ENCODE measurements around the gene TGFBRAP1.

Gene TGFBRAP1, protein sequence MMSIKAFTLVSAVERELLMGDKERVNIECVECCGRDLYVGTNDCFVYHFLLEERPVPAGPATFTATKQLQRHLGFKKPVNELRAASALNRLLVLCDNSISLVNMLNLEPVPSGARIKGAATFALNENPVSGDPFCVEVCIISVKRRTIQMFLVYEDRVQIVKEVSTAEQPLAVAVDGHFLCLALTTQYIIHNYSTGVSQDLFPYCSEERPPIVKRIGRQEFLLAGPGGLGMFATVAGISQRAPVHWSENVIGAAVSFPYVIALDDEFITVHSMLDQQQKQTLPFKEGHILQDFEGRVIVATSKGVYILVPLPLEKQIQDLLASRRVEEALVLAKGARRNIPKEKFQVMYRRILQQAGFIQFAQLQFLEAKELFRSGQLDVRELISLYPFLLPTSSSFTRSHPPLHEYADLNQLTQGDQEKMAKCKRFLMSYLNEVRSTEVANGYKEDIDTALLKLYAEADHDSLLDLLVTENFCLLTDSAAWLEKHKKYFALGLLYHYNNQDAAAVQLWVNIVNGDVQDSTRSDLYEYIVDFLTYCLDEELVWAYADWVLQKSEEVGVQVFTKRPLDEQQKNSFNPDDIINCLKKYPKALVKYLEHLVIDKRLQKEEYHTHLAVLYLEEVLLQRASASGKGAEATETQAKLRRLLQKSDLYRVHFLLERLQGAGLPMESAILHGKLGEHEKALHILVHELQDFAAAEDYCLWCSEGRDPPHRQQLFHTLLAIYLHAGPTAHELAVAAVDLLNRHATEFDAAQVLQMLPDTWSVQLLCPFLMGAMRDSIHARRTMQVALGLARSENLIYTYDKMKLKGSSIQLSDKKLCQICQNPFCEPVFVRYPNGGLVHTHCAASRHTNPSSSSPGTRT

DNA sequence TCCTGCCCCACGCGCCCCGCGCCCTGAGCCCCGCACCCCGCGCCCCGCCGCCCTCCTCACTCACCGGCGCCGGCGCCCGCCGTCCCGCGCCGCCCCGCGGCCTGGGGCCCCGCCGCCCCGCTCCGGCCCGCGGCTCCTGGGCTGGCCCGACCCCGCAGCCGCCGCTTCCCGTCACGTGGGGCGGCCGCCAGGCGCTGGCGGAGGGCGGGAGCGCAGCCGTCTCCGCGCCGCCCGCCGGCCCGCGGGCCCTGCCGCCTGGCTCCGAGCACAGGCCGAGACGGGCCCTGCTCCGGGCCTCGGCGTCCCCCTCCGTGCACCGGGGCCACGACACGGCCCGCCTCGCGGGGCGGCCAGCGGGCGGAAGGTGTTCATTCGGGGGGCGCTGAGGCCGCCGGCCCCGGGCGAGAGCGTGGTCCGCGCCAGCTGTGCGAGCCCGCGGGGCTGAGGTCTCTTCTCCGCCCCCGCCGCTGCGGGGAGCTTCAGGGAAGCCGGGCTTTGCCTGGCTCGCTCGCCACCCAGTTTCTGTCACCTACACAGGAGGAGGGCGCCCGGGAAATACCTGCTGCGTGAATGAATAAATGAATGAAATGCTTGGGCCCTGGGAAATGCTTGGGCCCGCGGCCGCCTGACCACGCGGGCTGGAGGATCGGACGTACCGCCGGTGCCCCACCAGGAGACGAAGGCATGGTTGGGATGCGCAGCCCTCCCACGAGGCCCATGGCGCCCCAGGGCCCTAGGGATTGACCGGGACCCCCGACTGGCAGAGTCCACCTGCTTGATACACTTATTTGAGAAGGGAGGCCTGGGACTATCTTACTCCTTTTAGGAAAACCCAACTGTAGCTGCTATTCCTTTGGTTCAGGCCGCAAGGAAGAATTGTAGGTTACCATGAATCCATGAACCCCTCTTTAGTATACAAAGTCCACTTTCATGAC, at the start of gene TGFBRAP1:
Gene TGFBRAP1, minus strand, starts transcription at position 175 of the 935 bp plus-strand sequence. CDS start 21,434 bp downstream, outside the sequence.
- peak; percentile 46 for DNase-seq

DNA sequence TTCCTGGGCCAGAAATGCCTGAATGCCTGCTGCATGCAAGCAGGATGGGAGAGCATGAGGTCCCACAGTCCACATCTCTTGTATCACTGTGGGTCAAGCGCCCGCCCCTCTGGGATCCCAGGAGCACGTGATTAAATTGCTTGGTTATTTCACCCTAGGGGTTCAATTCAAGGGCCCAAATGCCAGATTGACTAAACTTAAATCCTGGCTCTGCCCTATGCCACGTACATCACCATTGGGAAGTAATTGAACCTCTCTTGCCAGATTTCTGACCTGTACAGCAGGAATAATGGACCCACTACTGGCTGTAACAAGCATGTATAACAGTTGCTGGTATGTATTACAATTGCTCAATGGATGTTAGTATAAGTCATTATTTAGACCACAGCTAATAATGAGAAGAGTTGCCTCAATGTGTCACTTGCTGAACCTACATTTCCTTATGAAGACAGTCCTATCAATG, 49.4 kb upstream of the TGFBRAP1 start:
- no peak for DNase-seq

DNA sequence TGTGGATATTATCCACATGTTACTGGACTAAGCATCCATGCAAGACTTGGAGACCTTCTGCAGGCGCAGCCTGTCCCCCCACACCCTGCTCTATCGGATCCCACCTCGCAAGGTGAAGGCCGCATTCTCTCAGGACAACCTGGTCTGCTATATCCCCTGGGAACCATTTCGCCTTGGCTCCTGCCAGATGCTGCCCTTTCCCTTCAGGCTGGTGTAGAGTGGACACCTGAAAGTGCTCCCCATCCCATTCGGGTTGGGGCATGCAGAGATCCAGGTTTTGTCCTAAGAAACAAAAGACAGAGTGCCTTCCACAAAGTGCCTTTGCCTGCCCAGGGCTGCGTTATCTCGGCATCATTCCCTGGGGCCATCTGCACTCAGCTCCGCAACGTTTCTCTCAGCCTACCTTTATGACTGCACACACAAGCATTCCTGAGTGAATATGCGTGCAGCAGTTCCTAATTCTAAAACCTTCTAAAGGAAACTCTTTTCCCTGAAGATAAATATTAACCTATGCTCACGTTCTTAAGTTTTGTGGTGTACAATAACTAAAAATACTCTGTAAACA, 48.8 kb upstream of the TGFBRAP1 start:
- DNase-seq = no peak

DNA sequence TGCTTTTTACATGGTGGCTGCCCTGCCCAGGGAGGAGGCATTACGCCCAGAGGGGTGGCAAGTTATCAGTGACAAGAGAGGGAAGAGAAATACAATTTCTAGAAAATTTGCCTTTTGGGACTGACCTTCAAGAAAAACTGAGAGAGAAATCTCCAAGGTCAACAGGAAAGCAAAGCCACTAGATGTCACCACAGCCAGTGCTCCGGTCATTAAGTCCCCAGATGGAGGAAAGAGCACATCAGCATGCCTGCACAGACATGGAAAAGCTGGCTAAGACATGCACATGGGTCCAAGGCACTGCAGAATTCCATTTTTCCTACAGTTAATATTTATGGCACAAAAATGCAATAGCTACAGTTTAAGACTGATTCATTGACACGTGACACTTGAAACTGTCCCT, 48.3 kb upstream of the TGFBRAP1 start:
- no peak for DNase-seq

DNA sequence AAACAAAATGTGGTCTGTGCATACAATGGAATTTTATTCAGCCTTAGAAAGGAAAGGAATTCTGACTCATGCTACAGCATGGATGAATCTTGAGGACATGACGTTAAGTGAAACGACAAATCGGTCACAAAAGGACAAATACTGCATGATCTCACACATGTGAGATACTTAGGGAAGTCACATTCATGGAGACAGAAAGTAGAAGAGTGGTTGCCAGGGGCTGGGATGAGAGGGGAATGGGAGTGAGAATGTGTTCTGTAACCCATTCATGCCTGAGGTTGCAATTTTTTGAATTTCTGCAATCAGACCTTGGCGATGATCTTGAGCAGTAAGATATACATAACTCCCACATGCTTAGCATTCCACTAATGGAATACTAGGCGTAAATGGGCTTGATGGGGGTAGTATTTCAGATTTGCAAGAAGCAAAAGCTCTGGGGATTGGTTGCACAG, 47.3 kb upstream of the TGFBRAP1 start:
- DNase-seq = no peak

DNA sequence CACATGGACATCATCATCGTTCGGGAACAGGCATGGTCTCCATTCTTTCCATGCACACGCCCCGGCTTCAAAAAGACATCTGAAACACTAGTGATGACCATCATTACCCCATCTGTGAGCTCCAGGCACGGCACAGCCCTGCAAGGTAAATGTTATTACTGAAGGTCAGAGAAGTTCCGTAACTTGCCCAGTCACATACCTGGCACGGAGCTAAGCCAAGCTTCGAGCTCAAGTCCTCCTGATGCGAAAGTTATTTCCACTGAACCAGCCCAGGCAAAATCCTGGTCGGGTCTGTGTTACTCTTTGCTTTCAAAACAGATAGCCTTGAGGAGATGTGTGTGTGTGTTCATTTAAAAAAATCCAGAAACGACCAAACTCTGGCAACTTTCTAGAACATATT, 46.5 kb upstream of the TGFBRAP1 start:
- no peak for DNase-seq

DNA sequence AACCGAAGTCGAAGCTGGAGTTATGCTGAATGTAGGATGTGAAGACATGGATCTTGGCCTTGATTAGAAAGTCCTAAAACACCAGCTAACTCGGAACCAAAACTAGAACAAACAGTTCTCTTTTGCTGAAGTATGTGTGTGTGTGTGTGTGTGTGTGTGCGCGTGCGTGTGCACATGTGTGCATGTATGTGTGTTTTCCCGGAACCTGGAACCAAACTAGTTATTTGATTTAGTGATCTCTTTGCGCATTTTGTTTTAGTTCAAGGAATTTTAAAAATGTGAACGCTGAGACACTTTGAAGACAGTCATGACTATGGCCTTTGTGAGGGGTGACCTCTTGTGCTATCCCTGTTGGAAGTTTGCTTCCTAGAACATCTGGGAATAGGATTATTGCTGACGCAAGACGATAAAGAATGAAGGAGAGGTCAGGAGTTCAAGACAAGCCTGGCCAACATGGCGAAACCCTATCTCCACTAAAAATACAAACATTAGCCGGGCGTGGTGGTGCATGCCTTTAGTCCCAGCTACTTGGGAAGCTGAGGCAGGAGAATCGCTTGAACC, 45.5 kb upstream of the TGFBRAP1 start:
- no peak for DNase-seq

DNA sequence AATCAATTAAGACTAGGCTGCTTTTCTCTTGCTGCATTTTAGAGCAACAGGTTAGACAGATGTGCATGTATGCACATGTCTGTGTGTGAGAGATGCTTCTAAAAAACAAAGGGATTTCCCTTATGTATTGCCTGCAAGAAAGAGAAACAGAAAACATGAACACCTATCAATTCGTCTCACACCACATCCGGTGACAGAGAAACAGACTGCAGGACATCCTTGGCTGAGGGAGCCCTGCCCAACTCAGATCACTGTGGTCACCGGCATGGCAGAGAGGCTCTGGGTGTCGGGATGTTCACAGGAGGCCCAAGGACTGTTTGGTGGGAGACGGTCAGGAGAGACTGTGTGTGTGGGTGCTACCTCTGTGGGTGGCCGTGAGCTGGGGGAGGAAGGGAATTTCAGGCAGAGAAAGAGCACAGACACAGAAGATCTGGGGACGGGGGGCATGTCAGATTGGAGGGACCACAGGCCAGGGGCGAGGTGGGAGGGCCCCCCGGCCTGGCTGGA, 44.4 kb upstream of the TGFBRAP1 start:
- no peak for DNase-seq

DNA sequence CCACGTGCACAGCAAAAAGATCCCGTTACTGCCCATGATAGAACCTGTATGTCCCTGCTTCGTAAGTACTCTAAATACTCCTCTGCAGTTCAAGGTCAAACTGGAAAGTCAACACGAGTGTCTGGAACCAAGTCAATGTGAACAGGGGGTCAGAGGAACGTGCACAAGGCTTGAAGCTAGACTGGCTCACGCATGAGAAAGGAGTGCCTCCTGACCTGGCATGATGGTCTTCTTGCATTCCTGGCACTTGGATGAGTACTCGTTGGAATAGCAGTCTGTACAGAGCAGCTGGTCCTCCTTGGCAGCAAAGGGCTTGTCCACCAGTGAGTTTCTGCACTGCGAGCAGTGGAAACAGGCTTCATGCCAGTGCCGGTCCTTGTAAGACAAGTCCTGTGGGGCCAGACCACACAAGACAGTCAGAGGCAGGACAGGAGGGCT, 43.8 kb upstream of the TGFBRAP1 start:
- DNase-seq = no peak

DNA sequence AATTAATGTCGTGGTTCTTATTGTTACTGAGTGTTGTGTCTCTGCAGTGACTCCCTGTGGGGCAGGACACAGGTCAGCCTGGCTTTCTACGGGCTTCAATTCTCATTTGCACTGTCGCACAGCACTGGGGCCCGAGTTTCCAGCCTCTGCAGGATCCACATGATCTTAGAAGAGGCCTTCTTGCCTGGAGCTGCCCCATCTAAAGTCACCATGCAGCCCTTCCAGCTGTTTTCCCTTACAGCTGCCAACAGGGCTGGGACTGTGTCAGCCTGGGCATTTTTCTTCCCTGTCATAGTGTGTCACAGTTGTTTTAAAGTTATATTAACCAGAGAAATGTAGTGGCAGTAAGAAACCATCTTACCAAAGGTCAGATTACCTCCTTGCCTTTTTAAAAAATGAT, 42.3 kb upstream of the TGFBRAP1 start:
- no peak for DNase-seq

DNA sequence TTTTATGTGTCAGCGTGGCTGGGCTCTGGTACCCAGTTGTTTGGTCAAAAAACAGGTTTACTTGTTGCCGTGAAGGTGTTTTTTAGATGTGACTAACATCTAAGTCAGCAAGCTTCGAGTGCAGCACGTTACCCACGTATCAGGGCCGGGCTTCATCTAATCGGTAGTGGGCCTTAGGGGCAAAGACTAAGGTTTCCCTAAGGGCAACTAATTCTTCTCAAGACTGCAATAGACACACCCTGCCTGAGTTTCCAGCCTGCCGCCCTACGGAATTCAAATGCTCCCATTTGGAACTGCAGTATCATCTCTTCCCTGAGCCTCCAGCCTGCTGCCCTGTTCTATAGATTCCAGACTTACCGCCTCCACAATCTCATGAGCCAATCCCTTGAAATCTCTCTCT, 41.6 kb upstream of the TGFBRAP1 start:
- no peak for DNase-seq

DNA sequence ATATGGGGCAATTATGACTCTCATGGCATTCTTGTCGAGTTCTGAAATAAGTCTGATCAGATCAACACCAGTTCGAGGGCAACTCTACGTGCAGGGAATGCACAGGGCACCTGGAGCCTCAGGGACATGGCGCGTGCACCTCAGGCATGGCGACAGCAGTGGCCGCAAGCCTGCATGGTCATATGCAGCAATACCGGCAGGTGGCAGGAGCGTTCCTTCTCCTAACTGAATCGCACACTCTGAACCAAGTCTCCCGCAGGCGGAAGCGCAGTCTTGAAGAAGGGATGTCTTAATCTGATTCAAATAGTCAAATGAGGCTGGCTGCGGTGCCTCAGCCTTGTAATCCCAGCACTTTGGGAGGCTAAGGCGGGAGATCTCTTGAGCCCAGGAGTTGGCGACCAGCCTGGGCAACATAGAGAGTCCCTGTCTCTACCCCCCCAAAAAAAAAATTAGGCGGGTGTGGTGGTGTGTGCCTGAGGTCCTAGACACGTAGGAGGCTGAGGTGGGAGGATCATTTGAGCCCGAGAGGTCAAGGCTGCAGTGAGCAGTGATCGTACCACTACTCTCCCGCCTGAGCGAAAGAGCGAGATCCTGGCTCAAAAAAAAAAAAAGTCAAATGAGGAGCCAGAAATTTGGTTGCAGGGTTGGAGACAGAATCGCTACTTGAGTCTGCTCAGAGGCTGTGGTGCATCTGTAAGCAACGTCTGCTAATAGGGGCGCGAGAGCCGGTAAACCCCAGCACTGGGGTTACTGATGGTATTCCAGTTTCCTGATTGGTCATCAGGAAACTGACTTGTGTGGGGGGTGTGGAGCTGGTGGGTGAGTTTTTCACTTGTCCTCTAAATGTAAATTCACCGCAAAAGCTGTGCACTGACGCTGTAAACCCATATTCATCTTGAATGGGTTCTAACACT, 40.5 kb upstream of the TGFBRAP1 start:
- peak; percentile 80 for DNase-seq

DNA sequence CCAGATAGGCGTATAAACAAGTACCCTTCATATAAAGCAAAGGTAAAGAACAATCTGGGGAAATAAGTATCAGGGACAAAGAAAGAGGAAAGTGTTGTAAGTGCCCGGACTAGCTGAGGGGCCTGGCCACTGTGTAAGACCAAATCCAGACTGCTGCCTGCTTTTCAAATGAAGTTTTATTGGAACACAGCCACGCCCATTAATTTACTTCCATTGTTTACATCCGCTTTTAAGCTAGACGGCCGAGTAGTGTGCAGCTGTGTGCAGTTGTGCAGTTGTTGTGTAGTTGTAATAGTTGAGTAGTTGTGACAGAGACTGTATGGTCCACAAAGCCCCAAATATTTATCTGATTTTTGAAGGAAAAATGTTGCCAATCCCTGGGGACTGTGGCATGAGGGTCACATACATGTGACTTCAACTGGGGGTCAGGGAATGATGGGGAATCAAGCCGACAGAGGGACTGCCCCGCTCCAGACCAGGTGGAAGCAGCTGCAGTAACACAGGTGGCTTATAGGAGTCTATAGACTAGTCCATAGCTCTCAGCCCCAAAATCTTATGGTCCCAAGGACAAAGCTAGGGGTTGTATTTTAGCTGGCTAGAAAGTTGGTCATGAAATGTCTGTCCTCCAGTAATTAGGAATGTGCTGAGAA, 39.3 kb upstream of the TGFBRAP1 start:
- no peak for DNase-seq

DNA sequence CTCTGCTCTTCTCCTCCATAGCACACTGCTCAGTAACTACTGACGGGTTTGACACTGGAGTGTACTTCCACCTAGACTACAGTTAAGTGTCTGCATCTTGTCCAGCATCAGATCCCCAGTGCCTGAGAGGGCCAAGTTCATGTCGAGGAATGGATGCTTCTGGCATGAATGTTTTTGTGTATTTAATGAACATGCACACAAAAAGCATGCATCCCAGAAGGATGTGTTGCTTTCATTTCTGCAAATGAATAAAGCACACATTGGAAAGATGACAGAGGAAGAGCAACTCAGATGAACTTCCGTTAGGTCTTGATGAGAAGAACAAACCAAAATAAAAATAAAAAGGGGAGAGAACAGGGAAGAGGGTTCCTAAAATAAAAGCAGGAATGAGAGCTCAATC, 35.7 kb upstream of the TGFBRAP1 start:
- no peak for DNase-seq

DNA sequence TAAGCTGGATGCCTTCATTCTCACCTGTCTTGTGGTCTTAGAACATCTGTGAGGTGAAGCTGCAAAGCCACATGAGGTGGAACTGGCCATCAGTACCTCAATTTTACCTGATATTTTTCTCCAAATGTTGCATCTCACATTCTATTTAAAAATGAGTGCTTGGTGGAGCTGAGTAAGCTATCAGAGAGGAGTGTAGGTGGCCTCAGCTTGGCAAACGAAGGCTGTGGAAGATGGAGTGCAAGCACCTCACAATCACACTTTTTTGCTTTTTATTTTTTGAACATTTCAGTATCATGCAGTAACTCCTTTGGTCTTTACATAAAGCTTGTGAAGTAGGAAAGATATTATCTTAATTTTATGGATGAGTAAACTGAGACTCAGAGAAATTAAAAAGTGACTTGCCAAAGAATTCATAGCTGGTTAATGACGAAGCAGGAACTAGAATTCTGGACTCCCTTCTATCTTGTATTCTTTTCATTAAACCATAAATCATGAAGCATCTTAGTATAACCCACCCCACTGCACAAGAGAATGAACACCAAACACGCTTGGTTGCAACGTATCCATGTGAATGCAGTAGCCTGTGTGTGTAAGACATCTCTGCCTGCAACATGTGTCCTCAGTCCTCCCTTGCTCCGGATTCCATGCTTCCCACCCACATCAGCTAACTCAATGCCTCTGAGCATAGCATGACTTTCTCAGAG, 35.1 kb upstream of the TGFBRAP1 start:
- DNase-seq = no peak

DNA sequence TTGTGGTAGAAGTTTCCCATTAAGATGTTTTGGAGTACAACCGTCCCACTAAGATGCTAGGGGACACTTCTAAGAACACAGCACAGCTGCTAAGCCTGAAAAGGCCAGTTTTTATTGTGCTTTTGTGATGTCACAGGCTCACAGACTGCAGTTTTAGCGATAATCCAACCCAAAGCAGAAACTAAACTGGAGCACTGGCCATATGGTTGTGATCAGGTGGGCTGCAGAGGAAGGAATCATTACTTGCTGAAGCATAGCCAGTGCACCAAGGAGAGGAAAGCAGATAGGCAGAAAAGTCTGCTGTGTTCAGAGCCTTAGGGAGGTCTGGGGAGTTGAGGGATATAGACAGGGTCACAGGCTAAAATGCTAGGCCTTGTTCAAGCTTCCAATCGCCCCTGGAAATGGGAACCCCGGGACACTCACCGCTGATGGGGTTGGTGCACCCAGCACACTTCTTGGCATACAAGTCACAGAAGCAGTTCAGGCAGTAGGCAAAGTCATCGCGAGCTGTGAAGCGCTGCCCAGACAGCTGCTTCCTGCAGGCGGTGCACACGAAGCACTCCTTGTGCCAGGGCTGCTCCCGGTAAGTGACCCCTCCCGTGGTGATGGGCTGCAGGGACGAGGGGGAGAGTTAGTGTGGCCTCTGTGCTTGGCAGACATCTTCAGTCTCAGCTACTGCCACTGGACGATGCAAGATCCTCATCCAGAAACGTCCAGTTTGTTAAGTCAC, 33.5 kb upstream of the TGFBRAP1 start:
- no peak for DNase-seq

DNA sequence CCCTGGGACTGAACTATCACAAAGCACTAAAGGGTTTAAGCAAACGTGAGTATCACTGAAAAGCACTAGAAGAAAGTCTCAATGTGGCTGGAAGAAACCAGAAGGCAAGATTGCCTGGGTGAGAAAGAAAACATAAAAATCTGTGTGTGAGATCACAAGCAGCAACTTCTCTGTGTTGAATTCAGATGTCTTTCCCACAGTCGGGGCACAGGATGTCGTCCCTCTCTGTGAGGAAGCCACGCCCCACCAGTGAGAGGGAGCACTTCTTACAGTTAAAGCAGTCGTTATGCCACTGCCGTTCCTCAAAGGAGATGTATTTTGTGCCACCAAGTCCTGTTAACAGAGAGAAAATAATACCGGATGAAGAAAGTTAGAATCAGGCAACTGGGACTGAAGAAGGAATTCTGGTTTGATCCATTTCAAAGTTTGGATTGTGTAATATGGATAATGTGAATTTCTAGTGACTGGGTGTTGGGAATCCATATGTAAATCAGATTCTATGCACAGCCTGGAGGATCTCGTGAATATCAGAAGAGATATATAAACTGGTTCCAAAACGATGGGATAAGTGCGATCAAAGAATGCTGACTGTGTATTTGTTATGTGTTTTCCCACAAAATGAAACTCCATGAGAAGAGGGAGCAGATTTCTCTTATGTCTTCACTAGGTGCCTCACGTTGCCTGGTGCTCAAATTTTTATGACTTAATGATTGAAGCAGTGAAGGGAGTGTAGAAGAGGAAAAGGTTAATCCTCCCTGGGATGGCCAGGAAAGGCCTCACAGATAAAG, 31.8 kb upstream of the TGFBRAP1 start:
- DNase-seq = no peak

DNA sequence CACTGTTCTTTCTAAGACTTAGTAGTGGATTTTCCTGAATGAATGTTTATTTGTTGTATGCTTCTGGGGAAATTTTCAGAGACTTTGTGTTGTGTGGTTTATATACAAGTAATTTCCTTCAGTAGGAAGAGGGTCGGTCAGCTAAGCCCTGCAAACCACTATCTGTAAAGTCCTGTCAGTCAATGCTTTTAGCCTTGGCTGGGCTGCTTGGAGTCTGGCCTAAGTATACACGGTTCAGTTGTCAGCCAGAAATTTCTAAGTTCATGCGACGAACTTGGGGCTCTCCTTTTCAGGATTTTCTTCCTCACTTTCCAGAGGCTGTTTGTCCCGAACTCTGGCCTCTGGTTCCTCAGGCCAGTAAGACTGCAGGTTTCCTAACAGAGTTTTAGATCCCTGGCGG, 29.1 kb upstream of the TGFBRAP1 start:
- DNase-seq = no peak

All from CD4-positive, alpha-beta T cell treated with Interleukin-15 for 1 hour (primary cell).